Left hindlimb (tissue), 1 donor: ENCODE results near the gene CORO2A.
"Not testable (repeated sequence)": the region's sequence is repeated elsewhere in the genome, so short reads cannot be mapped to it uniquely, and the experiment has no call there.

Source experiments
- DNase-seq: peaks from one replicate; pipeline ENCODE4 v3.0.0-alpha.2; 2018

Gene CORO2A

GRCh38 chr9:98078895-98079294 is 113.5 kb downstream of the CORO2A start:
- no peak for DNase-seq

- DNase-seq, result not testable (repeated sequence)
Measured at GRCh38 chr9:98076514-98076890, 115.9 kb downstream of the CORO2A start.

GRCh38 chr9:98075332-98075805 is 117.1 kb downstream of the CORO2A start:
- DNase-seq, result no peak

- DNase-seq, result peak; percentile 54
Measured at GRCh38 chr9:98074115-98074990, 118.1 kb downstream of the CORO2A start.

- DNase-seq, result no peak
Measured at GRCh38 chr9:98071737-98072136, 120.7 kb downstream of the CORO2A start.
